HG03196 (cell line): Measurements from ENCODE around the gene SYDE2.
A peak's percentile ranks its signal among the peaks of the same experiment; 100 is the strongest.
"Not testable (repeated sequence)": the region's sequence is repeated elsewhere in the genome, so short reads cannot be mapped to it uniquely, and the experiment has no call there.

Experiments used
- ATAC-seq: cut with Tn5 transposase; IDR thresholded peaks from one replicate; pipeline ENCODE4 v1.9.1; 2021; ENCODE audit not compliant: unreplicated experiment

SYDE2 gene

GRCh38 chr1:85171721-85172120, 29.1 kb downstream of the SYDE2 start:
- ATAC-seq = no peak

- ATAC-seq = no peak
These were observed 31.9 kb downstream of the SYDE2 start for GRCh38 chr1:85168884-85169283.

GRCh38 chr1:85166351-85166750, 34.5 kb downstream of the SYDE2 start:
- ATAC-seq = no peak

- ATAC-seq = no peak
These were observed 41.9 kb downstream of the SYDE2 start for GRCh38 chr1:85158910-85159309.

GRCh38 chr1:85157436-85157835, 43.4 kb downstream of the SYDE2 start:
- no peak for ATAC-seq

- peak; percentile 49 for ATAC-seq
These were observed 47.5 kb downstream of the SYDE2 start for GRCh38 chr1:85153149-85153891.

- ATAC-seq = no peak
These were observed 49.4 kb downstream of the SYDE2 start for GRCh38 chr1:85151446-85151845.

- ATAC-seq = no peak
These were observed 51.0 kb downstream of the SYDE2 start for GRCh38 chr1:85149805-85150204.

GRCh38 chr1:85148524-85149250, 52.1 kb downstream of the SYDE2 start:
- ATAC-seq = peak; percentile 92

GRCh38 chr1:85146972-85147359, 53.9 kb downstream of the SYDE2 start:
- ATAC-seq = no peak

- not testable (repeated sequence) for ATAC-seq
These were observed 54.4 kb downstream of the SYDE2 start for GRCh38 chr1:85146298-85146971.

- no peak for ATAC-seq
These were observed 56.5 kb downstream of the SYDE2 start for GRCh38 chr1:85144351-85144750.

- no peak for ATAC-seq
These were observed 58.1 kb downstream of the SYDE2 start for GRCh38 chr1:85142753-85143152.

- not testable (repeated sequence) for ATAC-seq
These were observed 62.4 kb downstream of the SYDE2 start for GRCh38 chr1:85138439-85138838.

- ATAC-seq = no peak
These were observed 63.2 kb downstream of the SYDE2 start for GRCh38 chr1:85137660-85138059.

GRCh38 chr1:85135392-85135798, 65.4 kb downstream of the SYDE2 start:
- no peak for ATAC-seq

GRCh38 chr1:85134583-85135391, 66.0 kb downstream of the SYDE2 start:
- ATAC-seq = no peak

- ATAC-seq = no peak
These were observed 67.2 kb downstream of the SYDE2 start for GRCh38 chr1:85133565-85134159.

GRCh38 chr1:85132078-85132720, 68.6 kb downstream of the SYDE2 start:
- ATAC-seq = no peak

GRCh38 chr1:85128316-85128715, 72.5 kb downstream of the SYDE2 start:
- no peak for ATAC-seq
